NB4 (cell line): ENCODE data around the gene NTSR2.

Experiments used
- DNase-seq: peaks from one replicate; pipeline ENCODE4 v3.0.0; 2010; ENCODE audit warnings: low read depth
- H3K4me3 ChIP-seq: one replicate; pipeline ENCODE4 v1.5.1; 2011; ENCODE audit warnings: mild to moderate bottlenecking, low read depth, low read length, moderate library complexity
- MYC ChIP-seq: IDR thresholded peaks from 2 replicates; pipeline ENCODE4 v1.6.1; 2011; ENCODE audit warnings: low read depth, low read length
- POLR2A ChIP-seq: IDR thresholded peaks from 2 replicates; pipeline ENCODE4 v1.6.1; 2011; ENCODE audit warnings: mild to moderate bottlenecking; ENCODE audit not compliant: insufficient read length; ENCODE audit errors: extremely low read depth
- TF ChIP-seq, protein P1 (sequence below): IDR thresholded peaks from one replicate; pipeline ENCODE4 v1.5.1; 2012; ENCODE audit warnings: low read depth, low read length
- TF ChIP-seq, protein P2 (sequence below): IDR thresholded peaks from 2 replicates; pipeline ENCODE4 v1.6.1; 2011; ENCODE audit warnings: low read depth, low read length

Gene NTSR2

DNA sequence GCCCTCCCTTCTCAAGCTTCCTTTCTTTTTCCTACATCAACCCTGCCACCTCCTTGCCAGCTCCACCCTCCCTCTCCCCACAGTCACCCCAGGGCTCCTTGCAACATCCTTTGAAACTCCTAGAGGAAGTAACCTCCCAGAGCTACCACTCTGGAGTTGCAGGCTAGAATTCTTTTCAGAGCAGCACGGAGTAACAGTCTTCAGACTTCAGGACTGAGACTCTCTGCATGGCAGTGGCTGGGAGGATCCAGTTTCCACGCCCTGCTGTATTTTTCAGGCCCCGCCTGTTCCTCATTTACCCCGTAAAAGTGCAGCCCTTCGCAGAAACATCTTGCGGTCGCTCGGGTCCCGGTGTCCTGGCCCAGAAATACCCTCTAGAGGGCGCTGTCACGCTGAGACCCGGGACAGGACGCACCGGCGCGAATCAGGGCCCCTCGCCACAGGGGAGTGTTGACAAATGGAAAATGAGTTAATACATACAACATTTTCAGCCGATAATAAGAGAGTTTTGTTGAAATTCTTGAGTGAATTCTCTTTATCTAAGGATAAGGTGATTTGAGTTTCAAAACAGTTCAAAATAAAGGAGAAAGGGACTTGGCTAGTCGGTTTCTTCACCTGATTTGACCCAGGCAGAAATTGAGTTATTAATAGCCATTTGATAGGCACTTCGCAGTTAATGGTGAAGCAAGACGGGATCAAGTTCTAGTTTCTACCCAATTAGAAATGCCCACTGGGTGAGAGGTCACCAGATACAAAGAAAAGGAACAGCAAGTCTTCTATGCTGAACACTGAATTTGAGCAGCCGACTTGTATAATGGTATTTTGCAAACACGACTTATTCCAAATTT, 18.5 kb upstream of the NTSR2 start:
- TF ChIP-seq MYC (no peak; the same call in 1 of the 2 replicates), POLR2A (no peak)
- TF ChIP-seq, protein P1, sequence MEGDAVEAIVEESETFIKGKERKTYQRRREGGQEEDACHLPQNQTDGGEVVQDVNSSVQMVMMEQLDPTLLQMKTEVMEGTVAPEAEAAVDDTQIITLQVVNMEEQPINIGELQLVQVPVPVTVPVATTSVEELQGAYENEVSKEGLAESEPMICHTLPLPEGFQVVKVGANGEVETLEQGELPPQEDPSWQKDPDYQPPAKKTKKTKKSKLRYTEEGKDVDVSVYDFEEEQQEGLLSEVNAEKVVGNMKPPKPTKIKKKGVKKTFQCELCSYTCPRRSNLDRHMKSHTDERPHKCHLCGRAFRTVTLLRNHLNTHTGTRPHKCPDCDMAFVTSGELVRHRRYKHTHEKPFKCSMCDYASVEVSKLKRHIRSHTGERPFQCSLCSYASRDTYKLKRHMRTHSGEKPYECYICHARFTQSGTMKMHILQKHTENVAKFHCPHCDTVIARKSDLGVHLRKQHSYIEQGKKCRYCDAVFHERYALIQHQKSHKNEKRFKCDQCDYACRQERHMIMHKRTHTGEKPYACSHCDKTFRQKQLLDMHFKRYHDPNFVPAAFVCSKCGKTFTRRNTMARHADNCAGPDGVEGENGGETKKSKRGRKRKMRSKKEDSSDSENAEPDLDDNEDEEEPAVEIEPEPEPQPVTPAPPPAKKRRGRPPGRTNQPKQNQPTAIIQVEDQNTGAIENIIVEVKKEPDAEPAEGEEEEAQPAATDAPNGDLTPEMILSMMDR, result peak; percentile 84
- TF ChIP-seq, protein P2, sequence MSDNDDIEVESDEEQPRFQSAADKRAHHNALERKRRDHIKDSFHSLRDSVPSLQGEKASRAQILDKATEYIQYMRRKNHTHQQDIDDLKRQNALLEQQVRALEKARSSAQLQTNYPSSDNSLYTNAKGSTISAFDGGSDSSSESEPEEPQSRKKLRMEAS, result 0 out of 2 replicates have a peak, but pooled peaks have one; percentile 53
- DNase-seq, result peak; percentile 93
- peak overlapping the region; percentile 33 for H3K4me3 ChIP-seq

DNA sequence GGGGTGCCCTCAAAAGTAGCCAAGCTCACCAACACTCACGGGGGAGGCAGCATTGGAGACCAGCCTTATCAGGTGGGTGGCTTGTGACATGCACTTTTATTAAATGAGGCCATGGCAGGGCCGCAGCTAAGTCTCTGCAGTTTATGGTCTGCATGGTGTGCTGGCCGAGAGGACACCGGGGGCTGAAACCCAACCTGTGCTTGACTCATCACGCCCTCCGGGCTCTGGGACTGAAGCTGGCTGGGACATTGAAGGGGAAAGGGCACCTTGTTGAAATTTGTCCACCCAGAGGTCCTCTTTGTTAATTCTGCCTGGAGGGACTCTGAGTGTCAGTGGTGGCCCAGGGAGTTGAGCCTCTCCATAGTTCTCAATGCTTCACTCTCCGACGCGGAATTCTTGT, 17.7 kb upstream of the NTSR2 start:
- TF ChIP-seq, protein P2, result no peak
- TF ChIP-seq, protein P1, result no peak
- TF ChIP-seq POLR2A (no peak), MYC (no peak)
- H3K4me3 ChIP-seq, result peak overlapping the region; percentile 22
- DNase-seq, result no peak

DNA sequence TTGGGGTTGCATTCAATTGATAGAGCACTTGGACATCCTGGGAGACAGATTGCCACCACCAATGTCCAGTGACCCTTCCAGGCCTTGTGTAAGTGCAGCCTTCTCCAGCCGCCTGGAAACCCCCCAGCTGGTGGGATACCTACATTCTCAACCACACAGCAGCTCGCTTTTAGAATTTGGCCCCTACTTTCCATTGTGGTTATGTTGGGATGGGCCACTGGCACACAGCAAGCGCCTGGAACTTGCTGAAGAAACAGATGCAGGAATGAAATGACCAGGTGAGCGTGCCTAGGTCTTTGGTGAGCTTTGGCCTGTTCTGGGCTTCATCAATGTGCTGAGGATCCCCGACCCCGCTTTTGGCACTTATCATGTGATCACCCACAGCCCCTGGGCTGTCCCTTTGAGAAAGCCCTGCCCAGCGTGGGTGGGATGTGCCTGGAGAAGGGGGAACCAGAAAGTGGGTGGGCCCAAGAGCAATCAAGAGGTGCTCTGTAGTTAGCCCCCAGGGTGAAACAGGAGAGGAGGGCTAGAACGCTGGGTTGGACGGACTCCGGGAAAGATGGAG, 16.0 kb upstream of the NTSR2 start:
- no peak for DNase-seq
- no peak for TF ChIP-seq POLR2A
- TF ChIP-seq MYC, result no peak
- TF ChIP-seq, protein P1, result no peak
- H3K4me3 ChIP-seq, result no peak overlapping the region

DNA sequence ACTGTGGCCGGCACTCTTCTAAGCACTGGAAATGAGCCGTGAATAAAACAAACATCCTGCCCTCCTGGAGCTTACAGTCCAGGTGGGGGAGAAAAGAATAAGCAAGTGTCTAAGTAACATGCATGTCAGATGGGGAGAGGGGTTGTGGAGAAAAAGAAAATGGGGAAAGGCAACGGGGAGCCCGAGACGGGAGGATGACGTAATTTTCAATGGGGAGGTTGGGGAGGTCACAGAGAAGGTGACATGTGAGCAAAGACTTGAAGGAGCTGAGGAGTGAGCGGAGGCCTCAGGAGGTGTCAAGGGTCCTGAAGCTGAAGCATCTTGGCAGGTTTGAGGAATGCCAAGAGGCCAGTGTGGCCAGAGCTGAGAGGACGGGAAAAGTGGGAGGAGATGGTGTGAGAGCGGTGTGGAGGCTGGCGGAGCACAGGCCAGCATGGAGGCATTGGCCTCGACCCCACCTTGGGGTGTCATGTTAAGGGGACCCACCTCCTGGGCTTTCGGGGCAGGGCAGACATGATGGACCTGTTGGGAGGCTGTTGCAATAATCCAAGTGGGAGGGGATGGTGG, 15.0 kb upstream of the NTSR2 start:
- no peak for TF ChIP-seq MYC
- TF ChIP-seq, protein P1, result no peak
- TF ChIP-seq POLR2A, result no peak

DNA sequence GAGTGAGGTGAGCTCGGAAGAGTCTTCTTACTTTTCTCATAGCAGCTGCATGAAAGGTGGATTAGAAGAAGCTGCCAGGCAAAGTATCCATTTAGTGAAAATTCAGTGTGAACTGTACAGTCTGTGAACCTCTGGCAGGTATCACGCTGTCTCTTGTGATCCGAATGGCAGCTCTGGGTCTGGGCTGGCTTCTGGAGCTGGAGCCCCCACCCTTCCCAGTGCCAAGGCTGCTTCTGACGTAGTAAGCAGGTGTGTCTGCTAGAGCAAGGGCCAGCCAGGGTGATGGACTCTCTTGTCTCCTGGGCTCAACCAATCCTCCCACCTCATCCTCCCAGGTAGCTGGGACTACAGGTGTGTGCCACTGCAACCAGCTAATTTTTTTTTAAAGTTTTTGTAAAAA, 14.0 kb upstream of the NTSR2 start:
- H3K4me3 ChIP-seq, result no peak overlapping the region
- TF ChIP-seq MYC (no peak), POLR2A (no peak)
- TF ChIP-seq, protein P2, result no peak
- TF ChIP-seq, protein P1, result no peak
- no peak for DNase-seq

More for the DNA sequence above, 15.0 kb upstream of the NTSR2 start:
- no peak for DNase-seq
- H3K4me3 ChIP-seq, result no peak overlapping the region
